Measurements from ENCODE around the gene ZCCHC13. TPM values are rescaled to one million over a fixed set of nuclear protein-coding genes. Genes with fewer than 3 reads are reported as not detected.

Gene ZCCHC13
- total RNA-seq, 1 donor from 2014 or later: not detected

DNA sequence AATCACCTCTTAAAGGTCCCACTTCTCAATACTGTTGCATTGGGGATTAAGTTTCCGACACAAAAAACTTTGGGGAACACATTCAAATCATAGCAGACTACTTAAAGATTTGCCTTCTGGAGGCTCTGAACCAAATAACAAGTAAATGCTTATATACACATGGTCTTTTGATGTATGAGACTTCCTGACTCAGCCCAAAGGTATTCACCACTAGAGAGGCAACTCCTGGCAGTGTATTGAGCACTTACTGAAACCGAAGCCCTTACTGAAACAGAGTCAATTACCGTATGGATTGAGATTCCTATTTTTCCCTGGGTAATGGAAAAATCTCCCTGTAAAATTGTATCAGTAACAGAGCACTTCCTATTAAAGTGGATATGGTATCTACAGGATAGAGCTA is 45.4 kb downstream of the ZCCHC13 start:
- DNase-seq (ENCODE audit: low read depth): peak; percentile 85
- H3K27ac Mint-ChIP-seq (ENCODE audit: unreplicated experiment): no peak overlapping the region

DNA sequence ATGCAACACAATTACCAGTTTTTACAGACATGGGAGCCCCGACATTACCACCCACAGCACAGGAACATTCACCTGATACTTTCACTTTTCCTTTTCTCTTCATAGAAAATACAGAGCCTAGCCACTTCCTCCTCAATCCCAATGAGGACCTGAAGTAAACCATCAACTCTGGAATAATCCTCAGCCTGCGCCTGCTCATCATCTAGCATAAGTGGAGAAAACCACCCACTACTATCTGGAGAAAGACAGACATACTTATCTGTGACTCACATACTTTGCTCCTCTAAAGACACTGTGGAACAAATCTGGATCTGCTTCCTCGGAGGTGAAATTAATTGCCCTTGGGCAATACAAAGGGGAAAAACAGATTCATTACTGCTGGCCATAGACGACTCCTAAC is 47.8 kb downstream of the ZCCHC13 start:
- H3K9me3 ChIP-seq (ENCODE audit: insufficient read depth, low read depth, low read length): no peaks in the 10 kb centered on the region
- no peaks in the 10 kb centered on the region for H3K27me3 ChIP-seq (ENCODE audit: insufficient read depth, low read length)
- H3K4me1 ChIP-seq (ENCODE audit: insufficient read depth, low read length): no peaks in the 10 kb centered on the region
- Mint-ChIP-seq H3K4me1 (ENCODE audit: low read depth, unreplicated experiment) (peaks cover 15% of the 10 kb centered on the region), H3K27ac (ENCODE audit: unreplicated experiment) (no peak overlapping the region), H3K9me3 (ENCODE audit: unreplicated experiment) (no peaks in the 10 kb centered on the region), H3K36me3 (ENCODE audit: low read depth, unreplicated experiment) (no peaks in the 10 kb centered on the region), H3K4me3 (ENCODE audit: unreplicated experiment) (no peak overlapping the region), H3K27me3 (ENCODE audit: low read depth, unreplicated experiment) (no peaks in the 10 kb centered on the region)
- H3K4me3 ChIP-seq (ENCODE audit: insufficient read depth, low read depth, low read length): no peak overlapping the region
- H2AFZ ChIP-seq (ENCODE audit: low read depth, low read length): no peak overlapping the region
- H3K36me3 ChIP-seq (ENCODE audit: insufficient read depth, low read length): no peaks in the 10 kb centered on the region
- DNase-seq (ENCODE audit: low read depth) (peak; percentile 37), FAIRE-seq (no peak)
- H3K27ac ChIP-seq (ENCODE audit: low read depth, low read length): no peak overlapping the region
- no peak overlapping the region for H3K9ac ChIP-seq (ENCODE audit: low read length)
- H3K4me2 ChIP-seq (ENCODE audit: low read length): no peak overlapping the region
- H4K20me1 ChIP-seq (ENCODE audit: insufficient read depth, low read length): no peaks in the 10 kb centered on the region
- TF ChIP-seq EZH2 (IDR thresholded peaks at IDR 0.05; ENCODE audit: insufficient read depth, low read length): no peak
- TF ChIP-seq, protein P1, sequence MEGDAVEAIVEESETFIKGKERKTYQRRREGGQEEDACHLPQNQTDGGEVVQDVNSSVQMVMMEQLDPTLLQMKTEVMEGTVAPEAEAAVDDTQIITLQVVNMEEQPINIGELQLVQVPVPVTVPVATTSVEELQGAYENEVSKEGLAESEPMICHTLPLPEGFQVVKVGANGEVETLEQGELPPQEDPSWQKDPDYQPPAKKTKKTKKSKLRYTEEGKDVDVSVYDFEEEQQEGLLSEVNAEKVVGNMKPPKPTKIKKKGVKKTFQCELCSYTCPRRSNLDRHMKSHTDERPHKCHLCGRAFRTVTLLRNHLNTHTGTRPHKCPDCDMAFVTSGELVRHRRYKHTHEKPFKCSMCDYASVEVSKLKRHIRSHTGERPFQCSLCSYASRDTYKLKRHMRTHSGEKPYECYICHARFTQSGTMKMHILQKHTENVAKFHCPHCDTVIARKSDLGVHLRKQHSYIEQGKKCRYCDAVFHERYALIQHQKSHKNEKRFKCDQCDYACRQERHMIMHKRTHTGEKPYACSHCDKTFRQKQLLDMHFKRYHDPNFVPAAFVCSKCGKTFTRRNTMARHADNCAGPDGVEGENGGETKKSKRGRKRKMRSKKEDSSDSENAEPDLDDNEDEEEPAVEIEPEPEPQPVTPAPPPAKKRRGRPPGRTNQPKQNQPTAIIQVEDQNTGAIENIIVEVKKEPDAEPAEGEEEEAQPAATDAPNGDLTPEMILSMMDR (IDR thresholded peaks at IDR 0.05; ENCODE audit: insufficient read depth, low read depth, low read length): no peak
- H3K79me2 ChIP-seq (ENCODE audit: insufficient read depth, low read length): no peaks in the 10 kb centered on the region

More for the DNA sequence above, 45.4 kb downstream of the ZCCHC13 start:
- Histone ChIP-seq H3K36me3 (ENCODE audit: insufficient read depth, low read length) (no peaks in the 10 kb centered on the region), H3K9ac (ENCODE audit: low read length) (no peak overlapping the region), H3K4me1 (ENCODE audit: insufficient read depth, low read length) (no peaks in the 10 kb centered on the region), H3K27me3 (ENCODE audit: insufficient read depth, low read length) (no peaks in the 10 kb centered on the region), H3K27ac (ENCODE audit: low read depth, low read length) (no peak overlapping the region), H3K4me3 (ENCODE audit: insufficient read depth, low read depth, low read length) (no peak overlapping the region), H3K79me2 (ENCODE audit: insufficient read depth, low read length) (no peaks in the 10 kb centered on the region), H3K4me2 (ENCODE audit: low read length) (peak overlapping the region; percentile 49), H2AFZ (ENCODE audit: low read depth, low read length) (no peak overlapping the region), H4K20me1 (ENCODE audit: insufficient read depth, low read length) (no peaks in the 10 kb centered on the region), H3K9me3 (ENCODE audit: insufficient read depth, low read depth, low read length) (no peaks in the 10 kb centered on the region)
- Mint-ChIP-seq H3K4me3 (ENCODE audit: unreplicated experiment) (no peak overlapping the region), H3K9me3 (ENCODE audit: unreplicated experiment) (no peaks in the 10 kb centered on the region), H3K36me3 (ENCODE audit: low read depth, unreplicated experiment) (no peaks in the 10 kb centered on the region), H3K4me1 (ENCODE audit: low read depth, unreplicated experiment) (peaks cover 15% of the 10 kb centered on the region), H3K27me3 (ENCODE audit: low read depth, unreplicated experiment) (no peaks in the 10 kb centered on the region)
- peak; percentile 99 for FAIRE-seq
- no peak for TF ChIP-seq EZH2 (IDR thresholded peaks at IDR 0.05; ENCODE audit: insufficient read depth, low read length)
- TF ChIP-seq, protein P1 (IDR thresholded peaks at IDR 0.05; ENCODE audit: insufficient read depth, low read depth, low read length): no peak

DNA sequence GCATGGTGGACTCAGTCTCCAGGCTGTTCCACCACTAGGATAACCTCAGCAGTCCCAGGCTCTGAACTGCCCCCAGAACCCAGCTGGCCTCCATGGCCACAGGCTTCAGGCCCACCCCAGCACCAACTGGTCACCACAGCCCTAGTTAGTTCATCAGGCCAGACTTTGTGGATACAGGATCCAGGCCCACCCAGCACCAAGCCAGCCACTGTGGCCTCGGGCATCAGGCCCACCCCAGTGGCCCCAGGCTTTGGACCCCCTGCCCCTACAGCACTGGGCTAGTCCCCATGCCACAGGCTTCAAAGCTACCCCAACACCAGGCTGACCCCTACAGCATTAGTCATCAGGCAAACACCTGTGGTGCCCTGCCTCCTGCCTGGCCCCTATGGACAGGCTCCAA is 50.0 kb downstream of the ZCCHC13 start:
- TF ChIP-seq EZH2 (IDR thresholded peaks at IDR 0.05; ENCODE audit: insufficient read depth, low read length): no peak
- TF ChIP-seq, protein P1 (IDR thresholded peaks at IDR 0.05; ENCODE audit: insufficient read depth, low read depth, low read length): no peak

More for the DNA sequence above, 50.0 kb downstream of the ZCCHC13 start:
- H3K79me2 ChIP-seq (ENCODE audit: insufficient read depth, low read length): no peaks in the 10 kb centered on the region
- H3K4me3 ChIP-seq (ENCODE audit: insufficient read depth, low read depth, low read length): no peak overlapping the region
- Mint-ChIP-seq H3K9me3 (ENCODE audit: unreplicated experiment) (no peaks in the 10 kb centered on the region), H3K27ac (ENCODE audit: unreplicated experiment) (no peak overlapping the region), H3K4me3 (ENCODE audit: unreplicated experiment) (no peak overlapping the region), H3K27me3 (ENCODE audit: low read depth, unreplicated experiment) (no peaks in the 10 kb centered on the region), H3K4me1 (ENCODE audit: low read depth, unreplicated experiment) (peaks cover 15% of the 10 kb centered on the region), H3K36me3 (ENCODE audit: low read depth, unreplicated experiment) (no peaks in the 10 kb centered on the region)
- H3K27ac ChIP-seq (ENCODE audit: low read depth, low read length): no peak overlapping the region
- FAIRE-seq (no peak), DNase-seq (ENCODE audit: low read depth) (no peak)
- H2AFZ ChIP-seq (ENCODE audit: low read depth, low read length): no peak overlapping the region
- H3K36me3 ChIP-seq (ENCODE audit: insufficient read depth, low read length): no peaks in the 10 kb centered on the region
- H3K27me3 ChIP-seq (ENCODE audit: insufficient read depth, low read length): no peaks in the 10 kb centered on the region
- no peak overlapping the region for H3K4me2 ChIP-seq (ENCODE audit: low read length)
- no peak overlapping the region for H3K9ac ChIP-seq (ENCODE audit: low read length)
- no peaks in the 10 kb centered on the region for H4K20me1 ChIP-seq (ENCODE audit: insufficient read depth, low read length)
- H3K9me3 ChIP-seq (ENCODE audit: insufficient read depth, low read depth, low read length): no peaks in the 10 kb centered on the region
- H3K4me1 ChIP-seq (ENCODE audit: insufficient read depth, low read length): no peaks in the 10 kb centered on the region

All from astrocyte (in vitro differentiated cells and primary cell).